ENCODE measurements around the gene ODAPH.

Gene ODAPH

DNA sequence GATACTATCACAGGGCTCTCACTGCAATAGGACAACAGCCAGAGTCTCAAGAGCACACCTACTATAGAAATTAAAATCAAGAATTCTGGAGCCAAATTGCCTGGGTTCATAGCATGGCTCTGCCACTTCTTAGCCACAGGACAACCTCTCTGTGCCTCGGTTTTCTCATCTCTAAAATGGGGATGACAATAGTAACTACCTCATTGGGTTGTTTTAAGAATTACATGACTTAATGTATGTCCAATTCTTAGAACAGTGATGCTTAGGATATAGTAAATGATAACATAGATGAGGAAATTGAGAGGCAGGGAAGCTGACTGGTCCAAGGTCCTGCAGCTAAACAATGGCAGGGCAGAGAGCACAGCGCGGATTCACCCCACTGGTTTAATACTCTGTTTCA is 11.0 kb upstream of the ODAPH start:
- no peak for DNase-seq (ENCODE audit: low read depth in 2 of 2)

DNA sequence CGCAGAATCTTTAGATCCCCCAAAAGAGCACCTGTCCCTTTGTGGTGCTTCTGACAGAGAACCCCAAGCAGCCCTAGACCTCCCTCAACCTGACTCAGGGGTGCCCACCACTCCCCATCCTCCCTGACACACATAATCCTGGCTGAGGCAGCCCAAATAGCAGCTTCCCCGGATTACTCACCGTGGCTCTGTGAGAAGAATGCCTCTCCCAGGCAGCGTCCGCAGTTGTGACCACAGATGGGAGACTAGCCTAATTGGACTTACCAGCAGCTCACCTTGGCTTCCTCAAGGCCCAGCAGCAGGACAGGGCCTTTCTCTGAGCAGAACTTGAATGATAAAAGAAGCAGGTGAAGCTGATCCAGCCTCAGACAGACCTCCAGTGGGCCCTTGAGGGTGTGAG is 10.3 kb upstream of the ODAPH start:
- DNase-seq (ENCODE audit: low read depth in 2 of 2): no peak

DNA sequence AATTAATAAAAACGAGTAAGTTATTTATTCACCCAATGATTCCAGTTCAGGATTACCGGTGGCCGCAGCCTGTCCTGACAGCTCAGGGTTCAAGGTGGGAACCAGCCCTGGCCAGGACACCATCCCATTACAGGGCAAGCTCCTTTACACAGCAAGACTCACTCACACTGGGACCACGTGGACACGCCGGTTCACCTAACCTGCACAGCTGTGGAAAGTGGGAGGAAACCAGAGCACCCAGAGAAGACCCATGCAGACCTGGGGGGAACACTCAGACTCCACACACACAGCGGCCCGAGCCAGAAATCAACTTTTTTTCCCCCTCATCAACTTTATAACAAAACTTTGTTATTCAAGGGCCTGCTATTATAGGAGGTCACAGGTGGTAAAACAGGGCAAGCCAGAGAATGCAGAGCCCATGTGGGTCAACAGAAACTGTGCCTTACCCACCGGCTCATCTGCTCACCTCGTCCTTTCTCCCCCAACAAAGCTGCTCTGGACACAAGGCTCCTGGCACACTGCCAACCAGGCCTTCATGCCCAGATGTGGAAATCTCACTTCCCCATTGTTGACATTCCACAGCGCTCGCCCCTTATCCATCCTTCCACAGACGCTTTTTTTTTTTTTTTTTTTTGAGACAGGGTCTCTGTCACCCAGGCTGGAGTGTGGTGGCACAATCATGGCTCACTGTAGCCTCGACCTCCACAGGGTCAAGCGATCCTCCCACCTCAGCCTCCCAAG is 8.0 kb upstream of the ODAPH start:
- DNase-seq (ENCODE audit: low read depth in 2 of 2): no peak

DNA sequence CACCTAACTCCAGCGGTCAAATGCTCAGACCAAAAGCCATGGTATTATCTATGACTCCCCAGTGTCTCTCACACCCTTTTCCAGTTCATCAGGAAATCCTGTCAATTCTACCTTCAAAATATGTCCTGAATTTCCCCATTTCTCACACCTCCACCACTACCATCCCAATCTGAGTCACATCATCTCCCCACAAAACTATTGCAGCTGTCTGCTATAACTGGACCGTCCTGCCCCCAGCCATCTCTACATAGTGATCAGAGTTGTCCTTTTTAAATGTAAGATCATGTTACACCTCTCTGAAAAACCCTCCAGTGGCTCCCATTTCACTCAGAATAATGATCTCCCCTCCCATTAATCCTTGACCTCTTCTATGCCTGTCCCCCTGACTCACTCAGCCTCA is 6.8 kb upstream of the ODAPH start:
- DNase-seq (ENCODE audit: low read depth in 2 of 2): no peak

DNA sequence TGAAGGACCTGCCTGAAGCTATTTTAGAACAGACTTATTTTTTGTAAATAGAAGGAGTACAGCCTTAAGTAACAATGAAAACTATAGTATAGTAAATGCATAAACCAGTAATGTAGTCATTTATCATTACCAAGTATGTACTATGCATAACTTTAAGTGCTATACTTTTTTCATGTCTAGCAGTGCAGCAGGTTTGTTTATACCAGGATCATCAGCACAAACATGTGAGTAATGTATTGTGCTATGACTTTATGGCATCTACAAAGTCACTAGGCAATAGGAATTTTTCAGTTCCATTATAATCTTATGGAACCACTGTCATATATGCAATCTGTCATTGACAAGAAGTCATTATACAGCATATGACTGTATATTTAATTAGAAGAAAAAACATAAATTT is 3.4 kb upstream of the ODAPH start:
- DNase-seq (ENCODE audit: low read depth in 2 of 2): no peak

DNA sequence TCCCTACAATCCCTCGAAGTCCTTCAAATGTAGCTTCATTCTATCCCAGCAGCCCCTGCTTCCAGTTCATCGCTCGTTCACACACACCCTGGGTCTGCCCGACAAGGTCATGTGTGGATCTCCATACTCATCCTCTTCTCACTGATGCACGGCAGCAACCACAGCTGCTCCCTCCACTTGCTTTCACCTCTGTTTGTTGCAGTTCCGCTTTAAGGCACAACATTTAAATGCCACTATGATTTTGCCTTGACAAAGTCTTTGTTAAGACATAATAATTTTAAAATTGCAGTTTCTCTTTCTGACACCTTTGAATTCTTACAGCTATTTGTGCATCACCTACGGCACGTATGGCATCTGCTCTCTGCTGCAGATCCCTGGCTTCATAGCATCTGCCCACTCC is 1.8 kb downstream of the ODAPH start:
- DNase-seq (ENCODE audit: low read depth in 2 of 2): no peak

DNA sequence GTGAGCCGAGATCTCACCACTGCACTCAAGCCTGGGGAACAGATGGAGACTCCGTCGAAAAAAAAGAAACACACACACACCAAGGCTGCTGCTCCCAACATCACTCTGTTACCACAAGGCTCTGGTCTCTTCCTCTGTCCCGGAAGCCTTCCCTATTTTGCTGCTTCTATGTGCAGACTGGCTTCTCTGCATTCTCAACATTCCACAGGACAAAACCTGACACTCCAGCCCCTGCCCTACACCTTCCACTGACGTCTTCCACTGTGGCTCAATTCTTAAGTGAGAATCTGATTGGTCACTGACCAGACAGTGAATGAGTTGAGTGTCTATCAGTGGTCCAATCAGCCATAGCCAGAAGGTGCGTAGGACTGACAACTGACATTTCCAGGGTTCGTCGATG is 5.9 kb downstream of the ODAPH start:
- no peak for DNase-seq (ENCODE audit: low read depth in 2 of 2)

DNA sequence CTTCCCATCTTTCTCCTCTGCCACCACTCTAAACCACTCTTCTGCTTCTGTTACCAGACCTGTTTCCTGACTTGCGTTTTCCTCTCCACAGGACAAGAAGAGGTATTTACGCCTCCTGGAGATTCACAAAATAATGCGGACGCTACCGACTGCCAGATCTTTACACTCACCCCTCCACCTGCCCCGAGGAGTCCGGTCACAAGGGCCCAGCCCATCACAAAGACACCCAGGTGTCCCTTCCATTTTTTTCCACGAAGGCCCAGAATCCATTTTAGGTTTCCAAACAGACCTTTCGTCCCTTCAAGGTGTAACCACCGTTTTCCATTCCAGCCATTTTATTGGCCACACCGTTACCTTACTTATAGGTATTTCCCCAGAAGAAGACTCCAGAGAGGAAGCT is 8.2 kb downstream of the ODAPH start:
- DNase-seq (ENCODE audit: low read depth in 2 of 2): no peak

DNA sequence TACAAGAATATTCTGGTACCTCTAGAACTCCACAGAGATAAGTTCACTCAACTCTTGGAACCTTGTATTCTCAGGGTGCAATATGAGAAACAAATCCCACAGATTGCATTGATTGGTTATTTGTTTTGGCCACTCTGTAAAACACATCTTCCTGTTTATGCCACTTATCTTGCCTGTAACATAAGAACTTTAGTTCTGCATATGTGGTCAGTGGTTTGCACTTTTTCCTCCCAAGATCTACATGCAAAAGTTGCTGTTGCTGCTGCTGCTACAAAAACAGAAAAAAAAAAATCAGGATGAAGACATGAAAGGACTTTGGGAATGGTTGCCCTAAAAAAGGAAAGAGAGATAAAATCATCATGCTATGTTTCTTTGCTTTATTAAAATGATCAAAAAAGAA is 9.6 kb downstream of the ODAPH start:
- no peak for DNase-seq (ENCODE audit: low read depth in 2 of 2)

DNA sequence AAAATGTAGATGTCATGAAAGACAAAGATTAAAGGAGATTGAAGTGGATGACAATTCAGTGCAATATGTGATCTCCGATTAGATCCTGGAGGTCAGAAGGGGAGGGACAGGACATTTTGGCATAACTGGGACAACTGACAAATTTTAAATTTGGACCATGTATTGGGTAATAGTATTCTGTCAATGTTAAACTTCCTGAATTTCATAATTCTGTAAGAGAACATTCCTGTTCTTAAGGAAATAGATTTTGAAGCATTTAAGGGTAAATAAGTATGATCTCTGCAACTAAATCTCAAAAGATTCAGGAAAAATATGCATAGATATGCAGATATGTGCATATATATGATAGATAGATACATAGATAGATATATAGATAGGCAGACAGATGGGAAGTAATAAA is 11.0 kb downstream of the ODAPH start:
- DNase-seq (ENCODE audit: low read depth in 2 of 2): no peak

DNA sequence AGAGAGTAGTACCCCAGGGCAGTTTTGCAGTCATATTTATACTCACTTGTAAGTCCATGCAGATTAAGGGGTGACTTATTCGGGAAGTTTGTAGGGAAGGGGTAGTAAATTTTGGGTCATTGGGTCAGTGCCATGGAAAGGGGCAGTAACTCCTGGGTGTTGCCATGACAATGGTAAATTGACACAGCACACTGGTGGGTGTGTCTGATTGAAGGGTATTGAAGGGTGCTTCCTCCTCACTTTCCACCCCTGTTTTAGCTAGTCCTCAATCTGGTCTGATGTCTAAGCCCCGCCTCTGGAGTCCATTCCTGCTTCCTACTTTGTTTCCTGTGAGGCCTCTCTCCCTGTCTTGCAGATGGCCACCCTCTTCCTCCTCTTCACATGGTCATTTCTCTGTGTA is 11.9 kb downstream of the ODAPH start:
- DNase-seq (ENCODE audit: low read depth in 2 of 2): no peak

DNA sequence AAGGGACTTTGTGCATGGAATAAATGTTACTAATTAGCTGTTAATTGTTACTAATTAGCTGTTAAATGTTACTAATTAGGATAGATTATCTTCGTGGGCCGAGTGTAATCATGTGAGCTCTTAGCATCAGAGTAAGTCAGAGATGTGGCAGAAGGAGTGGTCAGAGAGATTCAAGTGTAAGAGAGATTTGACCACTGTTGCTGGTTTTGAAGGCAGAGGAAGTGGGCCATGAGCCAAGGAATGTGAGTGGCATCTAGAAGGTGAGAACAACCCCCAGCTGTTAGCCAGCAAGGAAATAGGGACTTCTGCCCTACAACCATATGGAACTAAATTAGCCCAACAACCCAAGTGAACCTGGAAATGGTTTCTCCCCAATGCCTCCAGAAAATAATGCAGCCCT is 28.2 kb downstream of the ODAPH start:
- no peak for DNase-seq (ENCODE audit: low read depth in 2 of 2)

DNA sequence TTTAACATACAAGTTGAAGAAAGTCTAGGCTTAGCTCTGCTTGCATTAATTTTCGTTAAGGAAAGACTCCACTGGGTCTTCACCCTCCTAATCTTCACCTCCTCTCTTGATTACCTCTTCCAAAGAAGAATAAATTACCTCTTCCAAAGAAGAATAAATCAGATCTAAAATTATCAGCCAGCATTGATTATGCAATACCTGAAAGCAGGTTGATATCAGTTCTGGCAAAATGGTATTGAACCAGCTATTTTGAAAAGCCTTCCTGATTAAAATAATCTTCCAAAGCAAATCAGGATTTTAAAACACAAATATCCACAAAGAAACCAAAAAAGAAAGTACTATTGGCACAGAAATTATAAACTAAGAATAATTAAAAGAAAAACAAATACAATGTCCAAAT is 37.5 kb downstream of the ODAPH start:
- no peak for DNase-seq (ENCODE audit: low read depth in 2 of 2)

DNA sequence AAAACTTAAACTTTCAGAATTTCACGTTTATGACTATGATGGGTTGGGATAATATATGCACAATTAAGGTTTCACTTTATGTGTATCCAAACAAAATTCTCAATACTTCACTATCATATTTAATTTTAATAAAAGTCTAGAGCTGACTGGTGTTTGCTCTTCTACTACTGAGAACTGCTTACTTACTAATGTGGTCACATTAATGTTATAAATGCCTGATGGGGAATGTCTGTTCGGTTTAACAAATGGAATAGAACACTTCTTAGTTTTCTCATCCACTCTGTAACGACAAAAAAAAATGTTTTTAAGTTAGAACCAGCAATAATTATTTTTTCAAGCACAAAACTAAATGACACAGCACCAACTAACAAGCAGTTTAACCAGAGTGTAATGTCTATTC is 40.2 kb downstream of the ODAPH start:
- DNase-seq (ENCODE audit: low read depth in 2 of 2): no peak

DNA sequence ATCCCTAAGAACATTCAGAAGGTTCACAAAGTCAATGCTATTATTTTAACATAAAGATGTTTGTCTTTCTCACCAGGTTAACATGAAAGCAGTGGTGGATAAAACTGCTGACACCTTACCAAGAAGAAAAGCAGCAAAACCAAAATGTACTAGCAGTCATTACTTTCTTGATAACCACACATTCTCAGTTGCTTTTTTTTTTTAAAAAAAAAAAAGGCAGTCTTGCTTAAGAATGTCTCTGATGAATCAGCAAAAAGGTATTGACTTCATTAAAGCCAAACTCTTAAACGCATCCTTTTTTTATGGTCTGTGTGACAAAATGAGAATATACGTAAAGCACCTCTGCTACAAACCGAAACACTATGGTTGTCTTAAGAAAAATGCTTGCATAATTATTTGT is 42.5 kb downstream of the ODAPH start:
- no peak for DNase-seq (ENCODE audit: low read depth in 2 of 2)

DNA sequence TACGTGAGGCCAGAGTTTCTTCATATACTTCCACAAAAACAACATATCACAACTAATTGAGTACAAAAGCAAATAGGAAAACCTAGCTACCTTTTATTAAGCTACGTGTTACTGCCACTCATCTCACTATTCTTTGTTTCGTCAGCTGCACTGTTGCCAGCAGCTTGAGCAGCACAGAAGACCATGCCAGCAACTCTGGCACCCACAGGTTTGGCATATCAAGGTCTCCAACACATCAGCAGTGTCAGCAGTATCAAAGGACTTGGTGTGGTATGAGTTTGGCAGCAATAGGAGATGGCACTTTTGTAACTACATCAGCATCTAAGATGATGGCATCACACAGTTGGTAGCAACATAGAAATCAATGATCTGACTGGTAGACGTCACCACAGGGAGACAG is 43.8 kb downstream of the ODAPH start:
- no peak for DNase-seq (ENCODE audit: low read depth in 2 of 2)

DNA sequence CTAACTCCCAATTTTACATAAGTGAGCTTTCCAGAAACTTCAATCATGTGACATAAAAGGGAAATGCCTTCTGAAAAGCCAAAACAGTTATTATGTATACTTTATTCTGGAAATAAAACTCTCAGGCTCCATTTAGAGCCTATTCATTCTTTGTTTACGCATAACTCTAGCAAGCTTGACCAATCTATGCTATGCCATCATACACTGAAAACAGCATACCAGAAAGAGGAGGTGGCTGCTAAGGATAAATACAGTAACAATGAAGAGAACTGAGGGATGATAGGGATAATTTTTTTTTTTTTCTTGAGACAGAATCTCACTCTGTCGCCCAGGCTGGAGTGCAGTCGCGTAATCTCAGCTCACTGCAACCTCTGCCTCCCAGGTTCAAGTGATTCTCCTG is 50.1 kb downstream of the ODAPH start:
- DNase-seq (ENCODE audit: low read depth in 2 of 2): no peak

DNA sequence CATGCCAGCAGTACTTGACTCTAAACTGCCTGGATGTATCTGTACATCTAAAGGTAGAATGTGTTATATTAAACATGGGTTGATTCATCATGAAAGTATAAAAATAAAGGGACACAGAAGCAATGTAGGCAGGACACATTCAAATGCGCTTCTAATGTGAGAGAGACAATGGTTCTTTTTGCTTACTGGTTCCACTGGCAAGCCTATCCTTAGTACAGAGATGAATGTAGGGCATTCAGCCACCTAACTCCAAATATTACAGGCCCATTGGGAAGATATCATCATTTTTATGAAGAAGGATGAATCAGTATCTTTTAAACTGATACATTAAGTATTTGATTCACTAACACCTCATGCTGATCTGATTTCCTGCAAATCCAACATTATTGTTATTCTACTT is 56.4 kb downstream of the ODAPH start:
- DNase-seq (ENCODE audit: low read depth in 2 of 2): no peak

All from stimulated activated CD8-positive, alpha-beta memory T cell treated with anti-CD3 and anti-CD28 coated beads, Interleukin-15, amount 100 ng/mL, for 4 hours (primary cell).